PC-9 (cell line): Measurements from ENCODE around the gene LDHD.

Source experiments
- EZH2 ChIP-seq: fragments of 200-600 bp; sonication (generic); IDR thresholded peaks from 2 replicates; pipeline ENCODE4 v1.8.0; 2017; ENCODE audit warnings: antibody characterized with exemption, low read depth
- TF ChIP-seq, protein P1 (sequence below): fragments of 200-600 bp; sonication (generic); conservative IDR thresholded peaks from 2 replicates; pipeline ENCODE4 v1.6.1; 2017; ENCODE audit warnings: mixed run types, antibody characterized with exemption, mild to moderate bottlenecking, moderate library complexity

DNA sequence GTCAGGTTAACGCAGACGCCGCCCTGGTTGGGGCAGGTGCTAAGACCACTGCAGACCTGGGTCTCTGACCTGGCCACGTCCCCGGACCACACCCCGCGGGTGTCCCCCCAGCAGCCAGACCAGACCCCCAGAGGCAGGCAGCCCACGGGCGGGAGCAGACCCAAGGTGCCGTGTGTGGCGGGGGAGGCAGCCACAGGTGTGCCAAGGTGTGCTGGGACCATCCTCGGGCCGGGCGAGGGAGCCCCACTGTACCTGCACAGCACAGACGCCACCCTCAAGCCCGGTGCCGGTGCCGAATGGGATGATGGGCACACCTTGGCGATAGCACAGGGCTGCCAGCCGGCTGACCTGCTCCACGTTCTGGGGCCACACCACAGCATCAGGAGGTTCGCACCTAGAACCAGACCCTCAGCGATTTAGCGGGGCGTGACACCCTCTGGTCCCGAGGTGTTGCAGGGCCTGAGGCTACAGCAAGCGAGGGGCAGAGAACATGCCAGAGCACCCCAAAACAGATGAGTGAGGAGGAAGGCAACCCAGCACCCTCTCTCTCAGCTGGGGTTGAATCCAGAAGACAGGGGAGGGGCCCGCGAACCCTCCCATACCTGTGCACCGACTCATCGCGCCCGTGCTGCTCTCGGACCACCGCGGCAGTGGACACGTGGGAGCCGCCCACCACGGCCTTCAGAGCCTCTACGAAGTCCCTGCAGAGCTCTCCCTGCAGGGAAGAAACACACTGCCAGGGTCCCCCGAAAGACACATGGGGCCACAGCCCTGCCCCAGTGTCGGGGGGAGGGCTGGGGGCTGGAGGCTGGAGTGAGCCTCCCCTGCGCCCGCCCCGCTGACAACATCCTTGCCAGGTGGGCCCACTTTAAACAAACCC lies 1.4 kb downstream of the LDHD start:
- TF ChIP-seq, protein P1, sequence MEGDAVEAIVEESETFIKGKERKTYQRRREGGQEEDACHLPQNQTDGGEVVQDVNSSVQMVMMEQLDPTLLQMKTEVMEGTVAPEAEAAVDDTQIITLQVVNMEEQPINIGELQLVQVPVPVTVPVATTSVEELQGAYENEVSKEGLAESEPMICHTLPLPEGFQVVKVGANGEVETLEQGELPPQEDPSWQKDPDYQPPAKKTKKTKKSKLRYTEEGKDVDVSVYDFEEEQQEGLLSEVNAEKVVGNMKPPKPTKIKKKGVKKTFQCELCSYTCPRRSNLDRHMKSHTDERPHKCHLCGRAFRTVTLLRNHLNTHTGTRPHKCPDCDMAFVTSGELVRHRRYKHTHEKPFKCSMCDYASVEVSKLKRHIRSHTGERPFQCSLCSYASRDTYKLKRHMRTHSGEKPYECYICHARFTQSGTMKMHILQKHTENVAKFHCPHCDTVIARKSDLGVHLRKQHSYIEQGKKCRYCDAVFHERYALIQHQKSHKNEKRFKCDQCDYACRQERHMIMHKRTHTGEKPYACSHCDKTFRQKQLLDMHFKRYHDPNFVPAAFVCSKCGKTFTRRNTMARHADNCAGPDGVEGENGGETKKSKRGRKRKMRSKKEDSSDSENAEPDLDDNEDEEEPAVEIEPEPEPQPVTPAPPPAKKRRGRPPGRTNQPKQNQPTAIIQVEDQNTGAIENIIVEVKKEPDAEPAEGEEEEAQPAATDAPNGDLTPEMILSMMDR, result no peak
- TF ChIP-seq EZH2, result no peak
